Type B pancreatic cell (in vitro differentiated cells): ENCODE data around the gene PLP2. TPM values are rescaled to one million over a fixed set of nuclear protein-coding genes. Genes with fewer than 3 reads are reported as not detected.

Experiments used
- DNase-seq: peaks from one replicate; pipeline ENCODE4 v3.0.0; 2021; ENCODE audit warnings: mixed read lengths; ENCODE audit not compliant: unreplicated experiment; ENCODE audit errors: extremely low spot score
- H3K27ac Mint-ChIP-seq: 2 replicates; pipeline ENCODE4 v1.8.0; 2021; ENCODE audit warnings: mild to moderate bottlenecking, mixed read lengths
- H3K27me3 Mint-ChIP-seq: 2 replicates; pipeline ENCODE4 v1.8.0; 2021; ENCODE audit warnings: mixed read lengths
- H3K36me3 Mint-ChIP-seq: 2 replicates; pipeline ENCODE4 v1.8.0; 2021; ENCODE audit warnings: mixed read lengths
- H3K4me1 Mint-ChIP-seq: one replicate; pipeline ENCODE4 v1.8.0; 2021; ENCODE audit warnings: mixed read lengths; ENCODE audit not compliant: unreplicated experiment
- H3K4me3 Mint-ChIP-seq: 2 replicates; pipeline ENCODE4 v1.8.0; 2021; ENCODE audit warnings: mild to moderate bottlenecking, mixed read lengths
- H3K9me3 Mint-ChIP-seq: 2 replicates; pipeline ENCODE4 v1.8.0; 2021; ENCODE audit warnings: mixed read lengths
- CTCF ChIP-seq: fragments of 200-600 bp; sonication (generic); conservative IDR thresholded peaks from 2 replicates; pipeline ENCODE4 v1.5.0; 2021; ENCODE audit warnings: antibody characterized with exemption, mild to moderate bottlenecking
- total RNA-seq: library from RNA; stranded (reverse); gene quantifications from 2 replicates; pipeline ENCODE4 v1.2.1, GENCODE V29; 2021; ENCODE audit warnings: low replicate concordance

Gene PLP2
- total RNA-seq, 1 donor from 2014 or later, result 28.2 TPM

DNA sequence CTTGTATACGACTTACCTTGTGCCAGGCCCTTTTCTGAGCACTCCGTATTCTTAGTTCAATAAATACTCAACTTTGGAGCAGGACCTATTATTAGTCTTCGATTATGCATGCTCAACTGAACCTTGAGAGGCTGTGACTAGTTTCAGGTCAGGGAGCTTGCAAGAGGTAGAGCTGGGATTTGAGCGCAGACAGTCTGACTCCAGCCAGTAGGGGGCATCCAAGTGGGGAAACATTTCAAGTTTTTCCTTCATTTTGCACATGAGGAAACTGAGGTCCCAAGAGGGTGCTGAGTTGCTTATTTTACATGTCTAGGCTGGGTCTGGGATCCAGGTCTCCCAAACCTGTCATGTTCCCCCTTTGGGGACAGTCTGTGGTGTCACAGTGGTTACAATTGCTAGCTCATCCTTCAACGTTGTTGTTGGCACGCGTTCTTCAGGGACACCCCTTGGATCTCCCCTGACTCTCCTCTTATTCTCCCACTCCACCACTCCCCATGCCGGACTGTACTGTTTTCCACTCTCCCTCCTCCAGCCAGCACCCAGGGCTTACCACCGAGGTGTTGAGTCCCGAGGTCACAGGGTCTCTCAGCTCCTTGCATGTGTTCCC, 21.1 kb downstream of the PLP2 start:
- Mint-ChIP-seq H3K27me3 (peaks cover under 1% of the 10 kb centered on the region), H3K4me1 (peaks cover 7% of the 10 kb centered on the region), H3K27ac (peak overlapping the region; percentile 79), H3K4me3 (peak overlapping the region; percentile 74), H3K9me3 (no peaks in the 10 kb centered on the region), H3K36me3 (no peaks in the 10 kb centered on the region)
- peak; percentile 72 for TF ChIP-seq CTCF
- DNase-seq, result no peak

DNA sequence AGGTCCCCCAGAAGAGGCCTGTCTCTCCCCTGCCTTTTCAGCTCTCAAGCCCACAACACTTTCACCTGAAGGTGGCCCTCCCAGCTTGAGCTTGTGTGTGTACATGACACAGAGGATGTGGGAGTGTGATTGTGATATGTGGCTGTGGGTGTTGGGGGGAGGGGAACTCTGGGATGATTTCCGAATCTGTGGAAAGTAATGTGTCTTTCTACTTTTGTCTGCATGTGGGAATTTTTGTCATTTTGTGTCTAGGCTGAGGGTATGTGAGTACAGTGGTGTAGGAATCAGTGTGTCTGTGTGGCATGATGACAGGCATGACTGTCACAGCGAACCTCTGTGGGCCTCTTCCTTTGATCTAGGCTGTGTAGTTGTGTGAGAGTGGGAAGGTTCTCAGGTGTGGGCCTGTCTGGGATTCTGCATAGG, 21.9 kb downstream of the PLP2 start:
- no peak for DNase-seq
- Mint-ChIP-seq H3K9me3 (no peaks in the 10 kb centered on the region), H3K4me1 (peaks cover 3% of the 10 kb centered on the region), H3K27ac (no peak overlapping the region), H3K4me3 (peak overlapping the region; percentile 30), H3K27me3 (peaks cover 8% of the 10 kb centered on the region), H3K36me3 (no peaks in the 10 kb centered on the region)
- TF ChIP-seq CTCF, result no peak

DNA sequence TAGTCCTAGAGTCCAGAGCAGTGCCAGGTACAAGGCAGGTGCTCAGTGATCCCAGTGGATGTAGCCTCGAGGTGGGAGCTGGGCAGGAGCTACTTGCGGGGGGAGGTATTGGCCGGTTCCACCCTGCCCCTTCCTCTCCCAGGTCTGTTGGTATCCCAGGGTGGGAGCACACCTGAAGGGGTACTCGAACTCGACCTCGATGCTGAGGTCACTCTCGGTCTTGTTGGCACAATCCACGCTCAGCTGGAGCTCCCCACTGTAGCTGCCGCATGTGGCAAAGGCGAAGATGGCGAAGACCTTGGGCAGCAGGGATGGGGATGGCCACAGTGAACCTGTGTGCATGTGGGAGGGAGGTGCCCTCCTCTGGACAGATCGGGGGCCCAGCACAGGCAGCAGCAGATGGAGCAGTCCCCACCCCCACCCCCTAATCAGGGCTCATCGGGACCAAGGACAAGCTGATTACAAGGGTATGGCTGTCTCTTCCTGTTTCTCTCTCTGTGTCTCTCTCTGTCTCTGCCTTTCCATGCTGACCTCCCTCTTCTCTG, 25.9 kb downstream of the PLP2 start:
- H3K27ac Mint-ChIP-seq, result no peak overlapping the region
- no peaks in the 10 kb centered on the region for H3K4me1 Mint-ChIP-seq
- no peaks in the 10 kb centered on the region for H3K9me3 Mint-ChIP-seq

DNA sequence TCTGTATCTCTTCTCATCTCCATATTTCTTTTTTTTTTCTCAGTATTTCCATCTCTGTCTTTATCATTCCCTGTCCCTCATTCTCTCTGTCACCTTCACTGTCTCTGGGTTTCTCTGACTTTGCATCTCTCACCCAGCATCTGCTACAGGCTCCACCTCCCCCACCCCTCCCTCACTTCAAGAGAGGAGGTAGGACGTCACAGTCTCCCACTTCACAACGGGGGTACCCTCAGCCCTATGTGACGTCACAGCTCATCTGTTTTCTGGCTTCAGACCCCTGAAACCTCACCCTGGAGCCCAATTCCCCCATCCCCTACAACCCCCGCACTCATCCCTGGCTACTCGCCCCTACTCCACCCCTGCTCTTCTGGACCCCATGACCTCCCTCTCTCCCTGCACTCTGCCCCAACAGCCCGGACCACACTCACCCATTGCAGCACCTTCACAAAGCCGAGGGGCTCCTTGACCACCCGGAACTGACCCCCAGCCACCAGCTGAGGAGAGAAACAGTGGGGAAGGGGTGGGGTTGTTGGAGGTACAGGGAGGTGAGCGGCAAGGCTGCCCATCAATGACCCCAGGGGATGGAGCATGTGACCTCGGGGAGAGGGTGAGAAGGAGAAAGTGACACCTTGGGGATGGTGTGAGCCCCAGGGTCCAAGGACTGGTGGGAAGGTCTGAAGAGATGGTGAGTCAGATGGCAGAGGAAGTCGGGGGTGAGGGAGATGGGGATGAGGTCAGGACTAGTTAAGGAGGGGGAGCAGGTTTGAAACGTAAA, 27.0 kb downstream of the PLP2 start:
- DNase-seq, result no peak
- Mint-ChIP-seq H3K9me3 (no peaks in the 10 kb centered on the region), H3K4me3 (peak overlapping the region; percentile 22), H3K4me1 (no peaks in the 10 kb centered on the region), H3K27ac (no peak overlapping the region), H3K27me3 (peaks cover 13% of the 10 kb centered on the region), H3K36me3 (no peaks in the 10 kb centered on the region)
- no peak for TF ChIP-seq CTCF

More for the DNA sequence above, 25.9 kb downstream of the PLP2 start:
- peaks cover 13% of the 10 kb centered on the region for H3K27me3 Mint-ChIP-seq
- TF ChIP-seq CTCF, result no peak
- no peak overlapping the region for H3K4me3 Mint-ChIP-seq
- H3K36me3 Mint-ChIP-seq, result no peaks in the 10 kb centered on the region
- DNase-seq, result no peak

DNA sequence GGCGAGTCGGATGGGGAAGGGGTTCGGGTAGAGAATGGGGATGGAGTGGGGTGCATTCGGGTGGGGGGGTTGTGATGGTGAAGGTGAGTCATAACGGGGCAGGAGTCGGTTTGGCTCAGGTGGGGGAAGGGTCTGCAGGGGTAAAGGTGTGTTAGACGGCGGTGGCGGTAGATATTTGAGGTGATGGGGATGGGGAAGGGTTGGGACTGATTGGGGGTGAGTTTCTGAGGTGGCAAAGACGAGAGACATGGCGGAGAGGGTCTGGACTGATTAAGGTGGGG, 27.6 kb downstream of the PLP2 start:
- no peaks in the 10 kb centered on the region for H3K36me3 Mint-ChIP-seq
- H3K27me3 Mint-ChIP-seq, result peaks cover 13% of the 10 kb centered on the region
- no peak for TF ChIP-seq CTCF
- no peak for DNase-seq
- no peaks in the 10 kb centered on the region for H3K4me1 Mint-ChIP-seq
- H3K4me3 Mint-ChIP-seq, result peak overlapping the region; percentile 22
- no peaks in the 10 kb centered on the region for H3K9me3 Mint-ChIP-seq
- H3K27ac Mint-ChIP-seq, result no peak overlapping the region
